IPS DF 4.7 (cell line): ENCODE results near the gene WDR91.

ENCODE experiments used
- DNase-seq: peaks from one replicate; pipeline ENCODE4 v3.0.0-alpha.2; 2013; ENCODE audit warnings: low spot score; ENCODE audit errors: extremely low read depth

WDR91 gene

DNA sequence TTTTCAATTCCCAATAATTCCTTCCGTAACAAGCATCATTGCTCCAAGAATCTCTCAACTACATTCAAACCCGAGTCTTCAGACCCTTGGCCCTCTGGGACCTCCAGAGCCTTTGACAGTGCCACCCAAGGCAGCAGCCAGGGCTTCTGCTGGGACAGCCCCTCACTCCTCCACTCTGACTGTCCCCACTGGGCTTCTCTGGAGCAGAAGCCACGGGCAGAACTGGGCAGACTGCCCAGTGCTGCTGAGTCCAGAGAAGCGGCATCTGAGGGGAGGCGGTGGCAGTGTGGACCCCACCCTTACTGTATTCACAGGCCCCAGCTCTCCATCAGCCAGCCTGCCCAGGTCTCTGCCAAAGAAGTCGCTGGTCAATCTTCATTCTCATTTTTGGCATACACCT, 49.7 kb downstream of the WDR91 start:
- no peak for DNase-seq

DNA sequence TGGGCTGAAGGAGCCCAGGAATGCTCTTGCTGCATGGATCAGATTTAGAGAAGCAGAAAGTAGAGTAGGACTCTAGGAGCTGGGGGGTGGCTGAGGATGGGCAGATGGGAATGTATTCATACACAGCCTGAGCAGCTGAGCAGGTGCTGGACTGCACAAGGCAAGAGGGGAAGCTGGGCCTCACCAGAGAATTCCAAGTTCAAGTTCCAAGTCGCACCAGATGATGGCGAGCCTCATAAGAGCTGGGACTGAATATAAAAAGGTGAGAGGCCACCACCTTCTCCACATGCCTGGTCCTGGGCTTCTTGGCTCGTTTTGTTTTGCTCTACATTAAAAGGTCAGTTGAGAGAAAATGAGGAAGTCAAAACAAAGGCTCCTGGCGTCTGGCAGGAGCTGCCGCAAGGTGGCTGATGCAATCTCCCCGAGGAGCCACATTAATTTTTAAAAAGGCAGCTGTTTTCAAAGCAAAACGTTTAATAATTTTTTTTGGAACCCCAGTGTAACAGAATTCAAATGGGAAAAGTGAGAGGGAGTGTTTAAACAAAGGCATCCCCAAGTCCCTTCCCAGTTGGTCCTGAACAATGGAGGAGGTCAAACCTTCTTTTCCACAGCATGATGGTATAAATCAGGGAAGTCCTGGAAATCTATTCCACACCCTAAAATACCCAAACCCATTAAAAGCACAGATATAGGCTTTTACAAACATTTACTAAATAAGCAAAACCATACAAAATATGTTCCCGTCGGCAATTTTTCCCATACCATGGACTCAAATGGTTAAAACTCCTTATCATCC, 50.3 kb downstream of the WDR91 start:
- no peak for DNase-seq

DNA sequence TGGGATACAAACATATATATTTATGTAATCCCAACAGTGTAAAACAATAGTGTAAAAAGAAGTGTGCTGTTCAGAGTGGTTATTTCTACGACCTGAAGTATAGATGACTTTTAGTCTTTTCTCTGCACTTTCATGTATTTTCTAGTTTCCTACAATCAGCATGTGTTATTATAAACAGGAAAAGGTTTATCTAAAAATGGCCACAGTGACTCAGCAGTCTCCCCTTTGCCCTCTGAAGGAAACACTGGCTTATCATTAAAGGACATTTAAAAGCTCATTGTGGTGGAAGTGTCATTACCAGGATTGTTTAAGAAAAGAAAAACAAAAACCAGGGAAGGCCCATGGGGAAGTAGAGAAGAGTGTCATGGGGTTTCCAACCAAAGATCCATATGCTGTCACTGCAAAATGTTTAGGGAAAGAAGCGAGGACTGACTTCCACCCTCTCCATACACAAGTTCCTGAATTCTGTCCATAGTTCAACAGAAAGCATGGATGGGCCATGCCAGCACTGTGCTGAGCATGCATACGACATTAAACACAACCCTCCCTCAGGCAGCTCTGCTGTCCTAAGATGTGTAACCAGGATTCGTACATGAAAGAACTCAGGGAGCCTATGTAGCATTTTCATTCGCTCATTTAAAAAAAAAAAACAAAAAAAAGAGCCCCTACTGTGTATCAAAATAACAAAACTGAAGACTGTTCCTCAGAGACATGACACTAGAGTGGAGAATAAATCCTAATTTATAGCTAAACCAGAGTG, 51.0 kb downstream of the WDR91 start:
- DNase-seq: no peak

DNA sequence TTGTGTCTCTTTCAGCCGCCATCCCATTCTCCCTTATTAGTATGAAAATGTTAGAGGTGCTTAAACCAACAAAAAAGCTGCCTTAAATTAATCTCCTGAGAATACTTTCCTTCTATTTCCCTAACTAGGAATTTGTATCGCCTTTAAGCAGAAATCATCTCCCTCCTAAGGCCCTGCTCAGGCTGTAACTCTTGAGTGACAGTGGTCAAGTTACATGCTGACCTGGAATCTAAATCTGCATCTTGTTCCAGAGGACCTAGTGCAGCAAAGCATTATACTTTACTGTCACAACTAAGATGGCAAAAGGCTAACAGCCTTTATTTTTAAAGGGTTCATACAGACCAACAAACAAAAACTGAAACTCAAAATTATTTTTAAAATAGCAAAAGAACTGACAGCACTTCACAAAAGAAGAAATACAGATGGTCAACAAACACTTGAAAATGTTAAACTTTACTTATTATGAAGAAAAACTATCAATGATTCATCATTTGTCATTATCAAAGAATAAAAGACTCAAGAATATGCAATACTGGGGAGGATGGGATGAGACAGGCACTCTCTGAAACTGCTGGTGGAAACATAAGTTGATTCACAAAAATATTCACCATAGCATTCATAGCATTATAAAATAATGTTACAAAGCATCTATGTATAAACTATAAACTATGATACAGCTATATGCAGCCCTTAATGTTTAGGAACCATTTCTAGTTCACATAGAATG, 51.8 kb downstream of the WDR91 start:
- no peak for DNase-seq

DNA sequence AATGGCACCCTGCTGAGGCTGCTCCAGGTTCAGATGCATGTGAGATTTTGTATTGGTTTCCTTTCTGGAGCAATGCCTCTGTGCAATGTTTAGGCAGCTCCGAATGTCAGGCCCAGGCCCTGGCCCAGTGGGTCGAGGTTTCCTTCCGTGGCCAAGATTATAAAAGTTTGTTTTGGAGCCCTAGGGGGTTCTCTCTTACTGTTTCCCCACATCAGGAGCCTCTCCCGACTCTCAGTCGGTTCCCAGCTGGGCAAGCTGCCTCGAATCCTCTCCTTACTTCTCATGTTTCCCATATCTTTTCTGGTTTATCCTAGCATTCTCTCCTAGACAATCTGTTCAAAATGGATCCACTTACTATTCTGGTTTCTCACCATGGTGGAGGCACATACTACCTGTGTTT, 52.5 kb downstream of the WDR91 start:
- DNase-seq: no peak

DNA sequence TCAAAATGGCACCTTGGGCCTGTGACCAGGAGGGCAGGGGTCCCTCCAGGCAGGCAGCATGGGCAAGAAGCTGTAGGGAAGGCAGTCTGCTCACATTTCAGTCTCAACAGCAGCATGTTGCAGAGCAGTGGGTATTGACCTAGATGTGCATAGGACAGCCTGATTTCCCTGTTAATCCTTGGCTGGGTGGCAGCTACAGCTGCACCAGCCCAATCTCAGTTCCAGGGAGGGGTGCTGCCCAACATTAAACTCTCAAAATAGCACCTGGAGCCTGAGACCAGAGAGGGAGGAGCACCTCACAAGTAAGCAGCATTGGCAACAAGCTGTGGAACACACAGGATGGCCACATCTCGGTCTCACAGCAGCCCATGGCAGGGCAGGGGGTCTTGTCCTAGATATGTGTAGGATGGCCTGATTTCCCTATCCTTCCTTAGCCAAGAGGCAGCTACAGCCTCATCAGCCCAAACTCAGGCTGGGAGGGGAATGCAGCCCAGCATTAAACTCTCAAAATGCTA, 53.1 kb downstream of the WDR91 start:
- no peak for DNase-seq

DNA sequence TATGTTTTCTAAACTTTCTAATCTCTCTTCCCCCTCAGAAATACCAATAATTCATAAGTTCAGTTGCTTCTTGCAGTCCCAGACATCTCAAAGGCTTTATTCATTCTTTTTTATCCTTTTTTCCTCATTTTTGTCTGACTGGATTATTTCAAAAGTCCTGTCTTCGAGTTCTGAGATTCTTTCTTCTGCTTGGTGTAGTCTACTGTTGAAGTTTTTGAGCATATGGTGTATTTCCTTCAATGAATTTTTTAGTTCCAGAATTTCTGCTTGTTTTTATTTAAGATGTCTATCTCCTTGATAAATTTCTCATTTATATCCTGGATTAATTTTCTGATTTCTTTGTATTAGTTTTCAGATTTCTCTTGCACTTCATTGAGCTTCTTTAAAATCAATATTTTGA, 55.0 kb downstream of the WDR91 start:
- DNase-seq: no peak

DNA sequence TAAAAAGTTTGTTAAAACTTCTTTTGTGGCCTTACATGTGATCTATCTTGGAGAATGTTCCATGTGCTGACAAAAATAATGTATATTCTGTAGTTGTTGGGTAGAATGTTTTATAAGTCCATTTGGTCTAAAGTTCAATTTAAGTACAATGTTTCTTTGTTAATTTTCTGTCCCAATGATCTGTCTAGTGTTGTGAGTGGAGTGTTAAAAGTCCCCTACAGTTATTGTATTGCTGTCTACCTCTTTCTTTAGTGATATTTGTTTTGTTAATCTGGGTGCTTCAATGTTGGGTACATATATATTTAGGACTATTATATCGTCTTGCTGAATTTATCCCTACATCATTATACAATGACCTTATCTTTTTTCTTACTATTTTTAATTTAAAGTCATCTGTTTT, 56.6 kb downstream of the WDR91 start:
- no peak for DNase-seq

DNA sequence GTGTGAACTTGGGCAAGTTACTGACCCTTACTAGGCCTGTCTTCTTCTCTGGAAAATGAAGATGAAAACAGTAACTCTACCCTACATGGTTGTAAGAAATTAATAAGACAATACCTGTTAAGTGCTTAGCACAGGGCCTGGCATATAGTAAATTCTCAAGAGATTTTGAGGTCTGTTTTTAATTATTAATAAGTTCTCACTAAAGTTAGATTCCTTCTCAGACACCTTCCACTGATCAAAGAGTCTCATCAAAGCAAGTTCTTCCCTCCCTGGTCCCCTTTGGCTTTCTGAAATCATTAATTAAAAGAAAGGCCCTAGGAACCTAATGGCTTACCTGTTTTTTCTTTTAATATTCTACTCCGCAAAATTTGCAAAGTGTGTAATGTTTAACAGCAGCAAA, 58.9 kb downstream of the WDR91 start:
- no peak for DNase-seq

DNA sequence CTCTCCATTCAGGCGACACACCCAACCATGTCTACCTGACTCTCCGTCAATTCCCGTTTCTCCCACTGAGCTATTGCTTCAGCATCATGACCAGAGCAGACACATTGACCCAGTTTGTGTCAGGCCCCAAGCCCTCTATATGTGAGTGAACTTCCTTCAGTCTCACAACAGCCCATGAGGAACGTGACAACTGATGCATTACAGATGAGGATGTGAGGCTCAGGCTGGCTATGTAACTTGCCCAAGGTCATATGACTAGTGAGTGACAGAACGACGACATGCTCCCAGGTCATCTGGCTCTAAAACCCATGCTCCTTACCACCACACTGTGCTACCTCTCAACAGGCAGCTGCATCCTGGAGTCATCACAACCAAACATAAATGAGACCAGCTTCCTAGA, 59.8 kb downstream of the WDR91 start:
- DNase-seq: no peak

DNA sequence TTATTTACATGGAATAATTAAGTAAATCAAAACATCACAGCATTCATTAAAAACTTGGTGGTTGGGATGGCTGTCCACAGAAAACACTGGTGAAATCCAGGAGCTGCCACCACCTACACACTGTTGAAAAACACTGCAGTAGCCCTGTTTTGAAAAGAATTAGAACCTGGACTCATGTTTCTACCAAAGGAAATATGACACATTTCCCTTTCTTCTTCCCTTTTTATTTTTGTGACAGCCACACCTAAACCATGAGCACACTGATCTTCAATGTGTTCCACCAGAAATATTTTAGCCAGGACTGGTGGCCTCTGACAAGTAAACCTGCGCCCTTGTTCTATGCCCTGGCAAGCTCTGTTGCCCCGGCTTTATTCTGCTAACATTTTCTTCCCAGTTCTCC, 60.2 kb downstream of the WDR91 start:
- no peak for DNase-seq

DNA sequence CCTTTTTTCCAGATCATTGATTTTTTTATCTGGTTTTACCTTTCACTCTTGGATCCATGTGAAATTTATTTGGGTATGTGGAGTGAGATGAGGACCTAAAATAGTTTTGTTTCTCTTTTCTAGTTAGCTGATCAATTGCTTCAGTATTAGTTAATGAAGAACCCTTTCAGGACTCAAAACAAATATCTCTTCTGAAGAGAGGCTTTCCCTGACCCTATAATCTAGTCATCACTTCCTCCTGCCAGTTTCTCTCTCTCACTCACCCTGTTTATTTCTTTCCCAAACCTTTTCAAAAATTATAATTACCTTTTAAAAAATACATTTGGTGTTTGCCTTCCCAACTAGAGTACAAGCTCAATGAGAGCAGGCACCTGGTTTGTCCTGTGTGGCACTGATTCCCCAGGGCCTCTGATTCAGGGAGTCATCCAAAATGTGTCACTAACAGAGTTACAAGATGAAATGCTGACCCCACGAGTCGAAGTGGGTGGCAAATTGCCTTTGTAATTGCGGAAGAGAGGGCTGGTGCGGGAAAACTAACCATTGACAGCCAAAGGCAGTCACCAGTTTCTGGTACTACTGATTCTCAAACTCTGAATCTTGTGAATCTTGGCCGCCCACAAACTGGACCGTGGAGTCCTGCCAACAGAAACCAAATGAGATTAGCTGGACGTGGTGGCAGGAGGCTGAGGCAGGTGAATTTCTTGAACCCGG, 61.1 kb downstream of the WDR91 start:
- DNase-seq: no peak

DNA sequence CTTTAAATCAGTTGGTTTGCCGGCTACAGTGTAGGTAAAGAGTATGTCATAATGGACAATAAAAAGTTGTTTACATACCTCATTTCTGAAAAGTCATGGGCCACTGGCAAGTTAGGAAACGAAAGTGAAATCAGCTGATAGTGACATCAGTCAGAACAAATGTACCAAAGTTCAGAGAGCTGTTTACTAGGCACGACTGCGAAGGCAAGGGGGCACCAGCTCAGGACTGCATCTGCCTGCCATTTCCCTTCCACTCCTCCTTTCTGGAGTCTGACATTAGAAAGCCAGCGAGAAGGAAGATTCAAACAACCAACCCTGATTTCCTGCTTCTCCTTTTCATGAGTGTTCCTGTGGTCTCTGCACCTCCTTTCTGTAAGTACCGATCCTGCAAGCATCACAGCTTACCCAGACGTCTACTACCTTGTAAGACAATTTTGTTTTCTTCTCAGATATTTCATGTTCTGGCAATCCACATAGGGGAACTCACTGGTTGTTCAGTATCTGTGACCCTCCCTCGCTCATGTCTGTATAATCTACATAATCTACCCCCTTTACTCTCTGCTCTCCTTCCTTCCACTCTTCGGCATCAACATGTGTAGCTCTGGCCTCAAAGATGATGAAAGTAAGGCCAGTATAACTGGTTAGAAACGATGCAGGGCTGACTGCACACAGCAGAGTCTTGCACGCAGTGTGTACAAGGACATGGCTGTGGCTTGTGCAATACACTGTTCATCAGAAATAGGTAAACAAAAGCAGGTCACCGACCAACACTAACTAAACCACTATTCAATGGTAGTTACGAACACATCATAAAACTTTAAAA, 63.2 kb downstream of the WDR91 start, which contains the start of gene TMEM140:
Gene TMEM140, plus strand, starts transcription at position 174 of the 823 bp plus-strand sequence. CDS start 16,370 bp downstream, outside the sequence.
- no peak for DNase-seq

DNA sequence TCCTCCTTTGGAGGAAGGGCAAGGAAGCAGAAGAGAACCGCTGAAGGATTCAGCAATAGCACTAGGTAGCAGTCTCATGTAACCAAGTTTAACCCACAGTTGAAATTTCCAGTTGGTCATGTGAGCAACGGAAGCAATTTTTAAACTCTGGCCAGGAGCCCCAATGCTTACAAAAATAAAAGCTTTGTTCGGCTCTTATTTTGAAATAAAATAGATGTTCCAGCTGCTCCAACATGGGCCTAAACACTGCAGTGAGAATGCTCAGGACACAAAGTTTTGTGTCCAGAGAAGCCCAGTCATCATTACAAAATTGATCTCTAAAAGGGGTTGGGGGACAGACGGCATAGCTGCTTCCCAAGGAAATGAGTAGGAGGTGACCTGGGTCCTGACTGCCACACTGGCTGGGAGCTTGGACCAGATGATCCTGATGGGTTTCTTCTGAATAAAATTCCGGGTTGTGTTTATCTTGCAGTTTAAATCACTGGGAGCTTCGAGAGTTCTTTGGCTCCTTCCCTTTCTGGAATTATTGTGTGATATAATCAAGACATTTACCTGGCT, 63.9 kb downstream of the WDR91 start:
- DNase-seq: no peak

DNA sequence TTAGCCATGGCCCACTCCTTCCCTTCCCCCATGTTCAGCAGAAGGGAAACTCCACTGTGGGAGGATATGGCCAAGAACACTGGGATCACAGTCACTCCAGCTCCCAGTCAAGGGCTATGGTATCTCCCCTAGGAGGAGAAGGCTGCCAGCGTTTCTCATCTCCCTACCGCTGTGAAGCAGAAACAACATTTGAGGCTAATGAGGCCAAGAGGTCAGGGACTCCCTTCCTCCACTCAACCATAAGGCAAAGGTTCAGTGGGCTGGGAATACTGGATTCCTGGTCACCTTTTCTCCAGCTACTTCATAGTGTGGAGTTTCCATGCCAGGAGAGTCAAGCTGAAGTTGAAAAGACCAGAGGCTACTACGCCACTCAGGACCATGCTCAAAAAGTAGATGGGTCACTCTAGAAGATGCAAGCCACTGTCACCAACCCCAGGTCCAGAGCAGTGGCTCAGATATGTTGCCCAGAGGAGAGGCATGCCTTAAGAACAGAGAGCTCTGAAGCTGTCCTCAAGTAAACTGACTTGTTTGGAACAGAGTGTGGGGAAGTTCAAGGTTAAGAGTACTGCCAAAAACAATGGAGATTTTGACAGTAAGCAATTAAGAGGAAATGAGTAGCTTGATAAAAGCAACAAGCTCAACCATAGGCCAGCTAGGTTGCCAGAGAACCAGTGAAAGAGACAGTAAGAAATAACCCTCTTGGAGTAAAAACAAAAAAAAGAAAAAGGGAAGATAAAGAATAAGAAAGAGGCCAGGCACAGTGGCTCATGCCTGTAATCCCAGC, 67.2 kb downstream of the WDR91 start:
- DNase-seq: no peak
